Measurements from ENCODE around the gene ARAP1.

The ARAP1 gene

DNA sequence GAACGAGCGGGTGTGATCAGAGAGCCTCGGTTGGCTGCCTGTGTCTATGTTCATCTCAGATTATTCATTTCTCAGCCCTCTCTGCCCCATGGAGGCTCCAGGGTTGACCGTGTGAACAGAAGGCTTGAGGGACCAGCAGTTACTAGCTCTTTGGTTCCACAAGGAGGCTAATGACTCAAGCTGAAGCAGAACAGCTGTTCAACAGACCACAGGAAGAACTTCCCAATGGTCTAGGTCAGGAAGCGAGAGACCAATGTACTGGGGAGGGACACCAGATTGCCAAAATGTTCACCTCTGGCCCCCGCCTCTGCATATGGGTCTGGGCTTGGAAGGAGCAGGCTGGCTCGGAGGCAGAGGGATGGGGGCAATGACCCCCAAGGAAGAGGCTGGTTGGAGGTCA, 63.3 kb downstream of the ARAP1 start:
- H3K36me3 ChIP-seq (ENCODE audit: control insufficient read depth, insufficient read depth, low read length): peaks cover 61% of the 10 kb centered on the region
- no peak for DNase-seq (ENCODE audit: extremely low read depth, insufficient read length)
- no peak overlapping the region for H3K4me3 ChIP-seq (replicated peaks; ENCODE audit: low read depth, low read length)
- TF ChIP-seq, protein P1, sequence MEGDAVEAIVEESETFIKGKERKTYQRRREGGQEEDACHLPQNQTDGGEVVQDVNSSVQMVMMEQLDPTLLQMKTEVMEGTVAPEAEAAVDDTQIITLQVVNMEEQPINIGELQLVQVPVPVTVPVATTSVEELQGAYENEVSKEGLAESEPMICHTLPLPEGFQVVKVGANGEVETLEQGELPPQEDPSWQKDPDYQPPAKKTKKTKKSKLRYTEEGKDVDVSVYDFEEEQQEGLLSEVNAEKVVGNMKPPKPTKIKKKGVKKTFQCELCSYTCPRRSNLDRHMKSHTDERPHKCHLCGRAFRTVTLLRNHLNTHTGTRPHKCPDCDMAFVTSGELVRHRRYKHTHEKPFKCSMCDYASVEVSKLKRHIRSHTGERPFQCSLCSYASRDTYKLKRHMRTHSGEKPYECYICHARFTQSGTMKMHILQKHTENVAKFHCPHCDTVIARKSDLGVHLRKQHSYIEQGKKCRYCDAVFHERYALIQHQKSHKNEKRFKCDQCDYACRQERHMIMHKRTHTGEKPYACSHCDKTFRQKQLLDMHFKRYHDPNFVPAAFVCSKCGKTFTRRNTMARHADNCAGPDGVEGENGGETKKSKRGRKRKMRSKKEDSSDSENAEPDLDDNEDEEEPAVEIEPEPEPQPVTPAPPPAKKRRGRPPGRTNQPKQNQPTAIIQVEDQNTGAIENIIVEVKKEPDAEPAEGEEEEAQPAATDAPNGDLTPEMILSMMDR (IDR thresholded peaks at IDR 0.05; ENCODE audit: insufficient read depth, low read length, poor library complexity, severe bottlenecking): no peak
- H3K27me3 ChIP-seq (replicated peaks; ENCODE audit: control insufficient read depth, insufficient read depth, low read length): no peaks in the 10 kb centered on the region

DNA sequence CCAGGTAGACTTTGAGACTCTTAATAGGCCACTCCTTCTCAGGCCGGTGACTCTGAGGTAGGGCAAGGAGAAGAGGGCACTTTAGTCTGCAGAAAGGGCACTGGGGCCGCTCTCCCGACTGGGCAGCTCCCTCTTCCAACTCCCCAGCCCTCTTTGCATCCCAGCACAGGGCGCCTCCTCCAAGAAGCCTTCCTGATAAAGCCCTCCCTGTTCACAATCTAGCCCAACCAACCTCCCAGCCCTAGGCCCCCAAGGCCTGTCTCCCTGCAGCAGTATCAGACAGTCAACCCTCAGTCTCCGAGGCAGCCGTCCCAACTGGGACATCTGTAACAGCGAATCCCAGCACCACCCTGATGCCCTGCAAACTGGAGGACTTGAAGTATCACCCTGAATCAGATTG, 63.7 kb downstream of the ARAP1 start:
- no peak overlapping the region for H3K4me3 ChIP-seq (replicated peaks; ENCODE audit: low read depth, low read length)
- no peak for DNase-seq (ENCODE audit: extremely low read depth, insufficient read length)
- TF ChIP-seq, protein P1 (IDR thresholded peaks at IDR 0.05; ENCODE audit: insufficient read depth, low read length, poor library complexity, severe bottlenecking): no peak
- peaks cover 57% of the 10 kb centered on the region for H3K36me3 ChIP-seq (ENCODE audit: control insufficient read depth, insufficient read depth, low read length)
- no peaks in the 10 kb centered on the region for H3K27me3 ChIP-seq (replicated peaks; ENCODE audit: control insufficient read depth, insufficient read depth, low read length)

DNA sequence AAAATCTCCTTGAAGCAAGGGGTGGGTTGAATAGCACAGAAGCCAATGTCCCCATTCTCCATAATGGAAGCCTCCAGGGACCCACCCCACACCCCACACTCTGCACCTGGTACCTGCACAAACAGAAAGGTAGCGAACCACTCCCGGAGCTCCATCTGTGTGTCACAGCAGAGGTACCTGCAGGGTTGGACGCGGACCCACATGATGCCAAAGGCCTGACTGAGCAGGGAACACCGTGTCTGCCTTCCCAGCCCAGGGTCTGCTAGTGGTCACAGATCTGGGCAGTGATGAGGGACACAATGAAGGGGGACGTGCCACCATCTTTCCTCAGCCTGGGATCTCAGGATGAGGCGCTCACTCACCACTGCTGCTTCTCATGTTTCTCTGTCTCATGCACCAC, 64.9 kb downstream of the ARAP1 start:
- DNase-seq (ENCODE audit: extremely low read depth, insufficient read length): no peak
- Histone ChIP-seq H3K4me3 (replicated peaks; ENCODE audit: low read depth, low read length) (no peak overlapping the region), H3K36me3 (ENCODE audit: control insufficient read depth, insufficient read depth, low read length) (peaks cover 46% of the 10 kb centered on the region), H3K27me3 (replicated peaks; ENCODE audit: control insufficient read depth, insufficient read depth, low read length) (no peaks in the 10 kb centered on the region)
- TF ChIP-seq, protein P1 (IDR thresholded peaks at IDR 0.05; ENCODE audit: insufficient read depth, low read length, poor library complexity, severe bottlenecking): no peak

DNA sequence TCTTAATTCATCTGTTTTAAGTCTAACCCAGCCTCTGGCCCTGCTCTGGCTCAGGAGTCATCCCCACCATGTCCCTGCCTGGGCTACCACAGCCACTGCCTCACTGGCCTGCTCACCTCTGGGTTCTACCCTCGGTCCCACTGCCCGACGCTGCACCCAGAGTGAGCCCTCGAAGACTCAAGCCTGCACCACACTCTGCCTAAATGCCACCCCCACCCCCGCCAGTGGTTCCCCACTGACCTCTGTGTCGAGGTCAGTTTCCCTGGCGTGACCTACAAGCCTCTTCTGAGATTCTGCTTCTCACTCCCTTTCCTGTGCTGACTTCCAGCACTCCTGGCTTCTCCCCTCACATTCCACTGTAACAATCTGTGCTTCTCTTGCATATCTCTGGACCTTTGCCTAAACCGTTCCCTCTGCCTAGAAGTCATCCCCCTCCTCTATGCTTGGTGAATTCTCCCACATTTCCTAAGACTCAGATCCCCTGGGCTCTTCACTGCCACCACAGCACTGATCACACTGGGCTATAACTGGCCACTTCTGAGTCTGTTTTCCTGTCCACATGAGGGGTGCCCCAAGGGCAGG, 65.5 kb downstream of the ARAP1 start:
- DNase-seq (ENCODE audit: extremely low read depth, insufficient read length): no peak
- Histone ChIP-seq H3K4me3 (replicated peaks; ENCODE audit: low read depth, low read length) (no peak overlapping the region), H3K27me3 (replicated peaks; ENCODE audit: control insufficient read depth, insufficient read depth, low read length) (no peaks in the 10 kb centered on the region), H3K36me3 (ENCODE audit: control insufficient read depth, insufficient read depth, low read length) (peaks cover 43% of the 10 kb centered on the region)
- TF ChIP-seq, protein P1 (IDR thresholded peaks at IDR 0.05; ENCODE audit: insufficient read depth, low read length, poor library complexity, severe bottlenecking): no peak

DNA sequence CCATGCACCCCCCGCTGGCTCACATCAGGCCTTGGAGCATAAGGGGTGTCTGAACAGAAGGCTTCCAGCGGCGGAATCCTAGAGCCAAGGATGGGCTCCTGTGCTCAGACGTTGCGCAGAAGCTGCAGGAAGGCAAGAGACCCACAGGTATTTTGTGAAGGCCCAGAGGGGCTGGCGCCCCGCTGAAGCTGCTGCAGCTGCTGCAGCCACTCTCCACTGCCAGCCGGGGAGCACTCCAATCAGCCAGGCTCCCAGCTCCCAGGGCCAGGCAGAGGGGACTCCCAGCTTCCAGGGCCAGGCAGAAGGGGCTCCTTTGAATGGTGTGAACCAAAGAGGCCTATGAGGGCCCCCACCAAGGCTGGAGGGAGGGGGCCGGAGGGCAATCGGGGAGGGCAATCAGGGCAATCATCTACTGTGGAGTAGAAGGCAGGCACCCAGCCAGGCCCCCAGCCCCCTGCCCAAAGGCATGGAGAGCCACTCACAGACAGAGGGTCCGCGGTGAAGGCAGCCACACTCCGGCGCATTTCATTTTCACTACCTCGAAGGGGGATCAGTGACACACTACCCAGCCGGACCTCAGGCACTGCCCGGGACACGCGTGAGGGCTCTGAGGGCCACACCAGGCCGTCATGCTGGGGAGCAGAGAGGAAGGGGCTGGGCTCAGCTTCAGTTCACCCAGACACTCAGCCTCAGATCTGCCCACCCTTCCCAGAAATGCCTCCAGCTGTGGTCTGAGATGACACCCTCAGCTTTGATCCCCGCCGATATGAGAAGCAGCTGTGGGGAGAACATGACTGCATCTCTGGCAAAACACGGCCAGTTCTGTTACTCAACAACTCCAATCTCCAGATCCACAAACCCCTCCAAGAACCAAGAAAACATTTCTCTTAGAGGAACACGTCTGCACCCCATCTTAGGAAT, 66.4 kb downstream of the ARAP1 start:
- TF ChIP-seq, protein P1 (IDR thresholded peaks at IDR 0.05; ENCODE audit: insufficient read depth, low read length, poor library complexity, severe bottlenecking): no peak

More for the DNA sequence above, 66.4 kb downstream of the ARAP1 start:
- no peaks in the 10 kb centered on the region for H3K27me3 ChIP-seq (replicated peaks; ENCODE audit: control insufficient read depth, insufficient read depth, low read length)
- DNase-seq (ENCODE audit: extremely low read depth, insufficient read length): no peak
- H3K4me3 ChIP-seq (replicated peaks; ENCODE audit: low read depth, low read length): no peak overlapping the region
- H3K36me3 ChIP-seq (ENCODE audit: control insufficient read depth, insufficient read depth, low read length): peaks cover 35% of the 10 kb centered on the region

Data from GM06990 (cell line).